Transverse colon (tissue), 4 donors: ENCODE measurements around the gene OSGEPL1.

Experiments
- CTCF ChIP-seq, 5 experiments: fragments of 200-600 bp in 3 of 5; fragments of 450-650 bp in 2 of 5; sonication (generic) in 3 of 5; IDR thresholded peaks; 1 replicate in 2 of 5; 2 replicates in 3 of 5; pipeline ENCODE4 v1.5.1; 2016 to 2017; ENCODE audit warnings: antibody characterized with exemption in 5 of 5, inconsistent platforms in 3 of 5, mild to moderate bottlenecking in 2 of 5, moderate library complexity in 1 of 5
- EP300 ChIP-seq: sonication (generic); formaldehyde crosslinking; IDR thresholded peaks from one replicate; pipeline ENCODE4 v1.6.1; 2017; ENCODE audit warnings: antibody characterized with exemption, low read depth
- POLR2A ChIP-seq: fragments of 450-650 bp; IDR thresholded peaks from one replicate; pipeline ENCODE4 v1.6.1; 2016; ENCODE audit warnings: antibody characterized with exemption, mild to moderate bottlenecking, moderate library complexity
- POLR2AphosphoS5 ChIP-seq, 3 donors: sonication (generic); formaldehyde crosslinking; IDR thresholded peaks; one replicate each; pipeline ENCODE4 v1.6.1; 2016; ENCODE audit warnings: antibody characterized with exemption in 3 of 3

- TF ChIP-seq CTCF (IDR thresholded peaks at IDR 0.05): no peak
- TF ChIP-seq POLR2AphosphoS5 (IDR thresholded peaks at IDR 0.05): no peak
- TF ChIP-seq POLR2A: no peak
- TF ChIP-seq EP300: no peak
Observed at GRCh38 chr2:189763908-189764661, 1.5 kb upstream of the OSGEPL1 start.
